KMS-11 (cell line): ENCODE measurements around the gene FAM228B.
A peak's percentile ranks its signal among the peaks of the same experiment; 100 is the strongest.

Source experiments
- H2AFZ ChIP-seq: fragments of 200-600 bp; sonication (generic); 2 replicates; pipeline ENCODE4 v1.6.1; 2016; ENCODE audit warnings: antibody characterized with exemption, mixed run types, low read depth
- H3K27ac ChIP-seq: fragments of 200-600 bp; sonication (generic); 2 replicates; pipeline ENCODE4 v1.6.1; 2016; ENCODE audit warnings: mild to moderate bottlenecking, mixed run types
- H3K27me3 ChIP-seq: fragments of 200-600 bp; sonication (generic); 2 replicates; pipeline ENCODE4 v1.6.1; 2017; ENCODE audit warnings: mild to moderate bottlenecking, low read depth, mixed run types, moderate library complexity; ENCODE audit not compliant: insufficient read depth
- H3K36me3 ChIP-seq: fragments of 200-600 bp; sonication (generic); 2 replicates; pipeline ENCODE4 v1.6.1; 2017; ENCODE audit warnings: mild to moderate bottlenecking, mixed run types; ENCODE audit not compliant: insufficient read depth
- H3K4me1 ChIP-seq: fragments of 200-600 bp; sonication (generic); 2 replicates; pipeline ENCODE4 v1.6.1; 2016; ENCODE audit warnings: mild to moderate bottlenecking, low read depth, mixed run types; ENCODE audit not compliant: poor library complexity, severe bottlenecking
- H3K4me2 ChIP-seq: fragments of 200-600 bp; sonication (generic); 2 replicates; pipeline ENCODE4 v1.7.0; 2016; ENCODE audit warnings: mild to moderate bottlenecking, mixed run types
- H3K4me3 ChIP-seq: fragments of 200-600 bp; sonication (generic); IDR thresholded peaks from 2 replicates; pipeline ENCODE4 v1.6.1; 2017; ENCODE audit warnings: low read depth, low read length, mixed read lengths; ENCODE audit not compliant: insufficient read depth
- H3K79me2 ChIP-seq: fragments of 200-600 bp; sonication (generic); 2 replicates; pipeline ENCODE4 v1.6.1; 2016; ENCODE audit warnings: low read depth, mixed run types; ENCODE audit not compliant: insufficient read depth
- H3K9ac ChIP-seq: fragments of 200-600 bp; sonication (generic); 2 replicates; pipeline ENCODE4 v1.6.1; 2016; ENCODE audit warnings: mild to moderate bottlenecking, mixed run types
- H4K20me1 ChIP-seq: fragments of 200-600 bp; sonication (generic); 2 replicates; pipeline ENCODE4 v1.6.1; 2016; ENCODE audit warnings: mild to moderate bottlenecking, mixed run types; ENCODE audit not compliant: insufficient read depth
- CTCF ChIP-seq: fragments of 200-600 bp; sonication (generic); conservative IDR thresholded peaks from 2 replicates; pipeline ENCODE4 v1.6.1; 2017; ENCODE audit warnings: low read depth, mild to moderate bottlenecking, antibody characterized with exemption, low read length, moderate library complexity, mixed read lengths

FAM228B gene

DNA sequence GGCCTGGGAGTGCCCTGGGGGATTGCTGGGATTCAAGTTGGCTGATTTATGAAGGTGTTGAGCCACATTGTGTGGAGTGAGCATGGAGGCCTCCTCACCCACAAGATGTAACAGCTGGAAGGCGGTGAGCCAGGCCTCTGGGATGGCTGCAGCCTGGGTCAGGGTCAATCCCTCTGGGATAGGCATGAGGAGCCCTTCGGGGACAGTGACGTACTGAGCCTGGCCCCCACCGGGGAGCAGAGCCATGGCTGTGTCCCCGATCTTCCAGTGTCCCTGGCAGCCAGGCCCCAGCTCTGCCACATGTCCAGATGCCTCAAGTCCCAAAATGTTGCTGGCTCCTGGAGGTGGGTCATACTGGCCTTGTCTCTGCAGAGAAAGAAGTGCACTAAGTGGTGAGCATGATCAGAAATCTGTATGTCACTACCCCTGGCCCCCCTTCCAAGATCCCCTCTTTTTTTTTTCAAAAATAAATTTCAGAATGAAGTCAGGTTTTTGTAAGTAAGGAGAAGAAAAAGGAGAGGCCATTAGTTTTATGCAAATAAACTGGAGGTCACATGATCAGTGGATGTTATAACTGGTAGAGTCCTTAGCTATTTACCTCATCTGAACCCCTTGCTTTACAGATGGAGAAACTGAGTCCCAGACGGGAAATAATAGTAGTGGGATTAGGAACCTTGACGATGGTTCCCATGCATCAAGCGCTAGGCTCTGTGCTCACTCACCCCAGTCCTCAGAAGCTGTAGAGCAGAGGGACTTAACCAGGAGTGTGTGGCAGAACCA, 40.3 kb upstream of the FAM228B start:
- H3K27ac ChIP-seq = peak overlapping the region; percentile 92
- no peak overlapping the region for H3K4me3 ChIP-seq
- H3K4me1 ChIP-seq = peaks cover 12% of the 10 kb centered on the region
- H4K20me1 ChIP-seq = no peaks in the 10 kb centered on the region
- peak overlapping the region; percentile 91 for H3K4me2 ChIP-seq
- peak overlapping the region; percentile 97 for H2AFZ ChIP-seq
- no peaks in the 10 kb centered on the region for H3K36me3 ChIP-seq
- peak overlapping the region; percentile 80 for H3K9ac ChIP-seq
- no peaks in the 10 kb centered on the region for H3K79me2 ChIP-seq
- no peaks in the 10 kb centered on the region for H3K27me3 ChIP-seq
- TF ChIP-seq CTCF = no peak

DNA sequence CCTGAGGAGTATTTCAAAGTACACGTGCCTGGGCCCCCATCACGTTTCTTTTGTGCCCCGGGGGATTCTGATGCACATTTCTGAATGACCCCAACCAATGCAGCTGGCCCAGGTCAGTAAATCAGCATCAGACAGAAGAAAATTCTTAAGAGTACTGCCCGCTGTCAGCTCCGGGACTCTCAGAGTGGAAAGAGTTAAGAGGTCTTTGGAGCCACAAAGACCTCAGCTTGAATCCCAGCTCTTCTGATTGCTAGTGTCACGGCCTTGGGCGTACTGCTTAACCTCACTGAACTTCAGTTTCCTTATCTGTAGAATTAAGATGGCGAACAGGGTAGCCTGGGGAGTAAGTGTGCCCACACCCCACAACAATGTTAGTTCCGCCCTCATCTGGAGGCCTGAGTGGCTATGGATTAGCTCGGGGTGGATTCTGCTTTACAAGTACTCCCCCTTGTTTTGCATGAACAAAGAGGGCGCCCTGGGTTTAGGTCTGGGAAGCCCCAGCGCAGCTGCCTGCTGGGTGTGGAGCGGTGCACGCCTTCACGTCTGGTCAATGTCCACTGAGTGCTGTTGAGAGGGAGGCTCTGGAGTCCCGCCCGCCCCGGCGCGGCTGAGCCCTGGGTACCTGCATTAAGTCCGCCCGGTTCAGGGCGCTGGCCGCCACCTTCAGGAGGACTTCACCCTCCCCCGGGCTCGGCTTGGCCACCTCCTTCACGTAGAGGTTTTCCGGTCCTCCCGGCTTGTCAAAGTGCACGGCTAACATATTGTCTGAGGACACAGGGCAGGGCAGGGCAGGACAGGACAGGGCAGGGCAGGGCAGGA, 39.5 kb upstream of the FAM228B start:
- H3K9ac ChIP-seq = peak overlapping the region; percentile 80
- TF ChIP-seq CTCF = no peak
- H3K4me2 ChIP-seq = peak overlapping the region; percentile 91
- no peaks in the 10 kb centered on the region for H3K79me2 ChIP-seq
- H3K4me3 ChIP-seq = no peak overlapping the region
- no peaks in the 10 kb centered on the region for H3K27me3 ChIP-seq
- H2AFZ ChIP-seq = peak overlapping the region; percentile 97
- no peaks in the 10 kb centered on the region for H4K20me1 ChIP-seq
- peaks cover 12% of the 10 kb centered on the region for H3K4me1 ChIP-seq
- H3K27ac ChIP-seq = peak overlapping the region; percentile 92
- H3K36me3 ChIP-seq = no peaks in the 10 kb centered on the region

DNA sequence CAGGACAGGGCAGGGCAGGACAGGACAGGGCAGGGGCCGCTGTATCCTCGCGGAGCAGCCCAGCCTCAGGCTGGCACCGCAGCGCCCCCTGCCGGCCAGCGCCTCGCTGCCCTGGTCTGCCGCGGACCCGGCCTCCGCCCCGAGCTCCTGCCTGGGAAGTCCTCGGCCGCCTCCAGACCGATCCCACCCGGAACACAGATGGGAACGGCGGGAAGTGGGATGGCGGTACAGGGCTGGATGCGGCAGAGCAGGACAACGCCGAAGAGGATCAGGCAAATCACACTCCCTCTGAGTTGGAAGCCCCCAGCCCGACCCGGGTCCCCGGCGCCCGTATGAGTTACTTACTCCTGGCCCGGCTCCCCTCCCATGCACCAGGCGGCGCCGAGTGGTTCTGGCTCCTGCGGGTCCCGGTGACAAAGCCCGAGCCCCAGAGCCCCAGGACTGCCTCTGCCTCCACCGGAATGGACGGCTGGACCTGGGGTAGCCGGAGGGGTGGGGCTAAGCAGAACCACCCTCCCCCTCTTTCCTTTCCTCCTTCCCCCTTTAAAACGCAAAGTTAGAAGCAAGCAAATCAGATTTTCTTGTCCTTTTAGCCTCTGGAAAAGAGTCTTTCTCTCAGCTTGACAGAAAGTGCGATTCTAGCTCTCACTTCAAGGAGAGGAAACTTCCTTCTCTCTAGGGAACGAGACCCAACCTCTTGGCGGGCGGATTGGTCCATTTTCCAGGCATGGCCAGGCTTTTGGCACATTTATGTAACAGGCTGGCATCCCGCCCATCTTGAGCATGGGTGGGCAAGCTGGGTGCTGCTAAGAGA, 38.7 kb upstream of the FAM228B start, which contains the start of gene TP53I3:
TSS of gene TP53I3 (minus strand) at position 449 of the 814 bp plus-strand sequence. CDS start 508 bp downstream, outside the sequence.
- Histone ChIP-seq H3K4me2 (peak within 1 kb of the TSS; percentile 91), H3K4me3 (peak within 1 kb of the TSS; percentile 35), H2AFZ (peak within 1 kb of the TSS; percentile 97), H3K4me1 (peaks cover 12% of the 10 kb centered on the region), H3K9ac (peak within 1 kb of the TSS; percentile 80), H3K79me2 (no peaks in the 10 kb centered on the region), H4K20me1 (no peaks in the 10 kb centered on the region), H3K36me3 (no peaks in the 10 kb centered on the region), H3K27ac (peak within 1 kb of the TSS; percentile 92), H3K27me3 (no peaks in the 10 kb centered on the region)
- TF ChIP-seq CTCF = peak; percentile 87

- Histone ChIP-seq H2AFZ (peak overlapping the region; percentile 97; the same call in 1 of the 2 replicates), H3K4me1 (peaks cover 12% of the 10 kb centered on the region), H3K27ac (peak overlapping the region; percentile 92), H3K4me3 (no peak overlapping the region), H3K4me2 (peak overlapping the region; percentile 91), H3K36me3 (no peaks in the 10 kb centered on the region), H3K27me3 (no peaks in the 10 kb centered on the region), H3K79me2 (no peaks in the 10 kb centered on the region), H3K9ac (peak overlapping the region; percentile 80), H4K20me1 (no peaks in the 10 kb centered on the region)
- no peak for TF ChIP-seq CTCF
These were observed 38.1 kb upstream of the FAM228B start for GRCh38 chr2:24085200-24085489.
